Epidermal melanocyte (primary cell): ENCODE data around the gene AHCYL2.
"Not testable (repeated sequence)": the region's sequence is repeated elsewhere in the genome, so short reads cannot be mapped to it uniquely, and the experiment has no call there.

Source experiments
- DNase-seq: peaks from one replicate; pipeline ENCODE4 v3.0.0; 2011; ENCODE audit warnings: low spot score; ENCODE audit not compliant: insufficient read length

AHCYL2 gene

GRCh38 chr7:129383542-129384132, 158.8 kb downstream of the AHCYL2 start:
- no peak for DNase-seq

GRCh38 chr7:129385116-129385515, 160.3 kb downstream of the AHCYL2 start:
- DNase-seq: no peak

- DNase-seq: no peak
These were observed 160.8 kb downstream of the AHCYL2 start for GRCh38 chr7:129385598-129385997.

GRCh38 chr7:129386506-129386905, 161.7 kb downstream of the AHCYL2 start:
- DNase-seq: no peak

- DNase-seq: no peak
These were observed 162.7 kb downstream of the AHCYL2 start for GRCh38 chr7:129387537-129387936.

- peak; percentile 19 for DNase-seq
These were observed 163.7 kb downstream of the AHCYL2 start for GRCh38 chr7:129388333-129389098.

GRCh38 chr7:129389829-129390228, 165.0 kb downstream of the AHCYL2 start:
- DNase-seq: no peak

GRCh38 chr7:129390314-129390713, 165.5 kb downstream of the AHCYL2 start:
- DNase-seq: no peak

GRCh38 chr7:129391546-129392171, 166.8 kb downstream of the AHCYL2 start:
- DNase-seq: no peak

- no peak for DNase-seq
These were observed 168.4 kb downstream of the AHCYL2 start for GRCh38 chr7:129393255-129393654.

GRCh38 chr7:129394101-129394500, 169.3 kb downstream of the AHCYL2 start:
- no peak for DNase-seq

GRCh38 chr7:129394982-129395914, 170.4 kb downstream of the AHCYL2 start:
- no peak for DNase-seq

GRCh38 chr7:129401228-129401966, 176.6 kb downstream of the AHCYL2 start:
- no peak for DNase-seq

GRCh38 chr7:129401967-129402860, 177.4 kb downstream of the AHCYL2 start:
- DNase-seq: no peak

GRCh38 chr7:129405527-129405926, 180.7 kb downstream of the AHCYL2 start:
- no peak for DNase-seq

- not testable (repeated sequence) for DNase-seq
These were observed 185.4 kb downstream of the AHCYL2 start for GRCh38 chr7:129410238-129410637.

- DNase-seq: no peak
These were observed 187.7 kb downstream of the AHCYL2 start for GRCh38 chr7:129412501-129412900.

GRCh38 chr7:129417073-129417472, 192.2 kb downstream of the AHCYL2 start:
- DNase-seq: peak; percentile 56

GRCh38 chr7:129421717-129422250, 197.0 kb downstream of the AHCYL2 start:
- DNase-seq: no peak
